Transverse colon (tissue), 4 donors: ENCODE data around the gene ZYG11B. TPM values are rescaled to one million over a fixed set of nuclear protein-coding genes. Genes with fewer than 3 reads are reported as not detected.

Experiments used
- DNase-seq: peaks from one replicate; pipeline ENCODE4 v3.0.0-alpha.2; 2019
- H3K27ac ChIP-seq, 4 donors: fragments of 200-600 bp; sonication (generic); 2 replicates each; pipeline ENCODE4 v1.5.1; 2016 to 2018; ENCODE audit warnings: inconsistent platforms in 4 of 4
- H3K27me3 ChIP-seq: fragments of 200-600 bp; sonication (generic); 2 replicates; pipeline ENCODE4 v1.5.1; 2017; ENCODE audit warnings: inconsistent platforms
- H3K36me3 ChIP-seq, 4 donors: fragments of 200-600 bp; sonication (generic); 2 replicates each; pipeline ENCODE4 v1.5.1; 2017 to 2019; ENCODE audit warnings: inconsistent platforms in 4 of 4
- H3K4me1 ChIP-seq, 4 donors: fragments of 200-600 bp; sonication (generic); 2 replicates each; pipeline ENCODE4 v1.5.1; 2017 to 2020; ENCODE audit warnings: inconsistent platforms in 4 of 4
- H3K4me3 ChIP-seq, 4 donors: fragments of 200-600 bp; sonication (generic); 1 replicate in 1 of 4; 2 replicates in 3 of 4; pipeline versions ENCODE4 v1.5.1 to v1.6.1; 2017 to 2019; ENCODE audit warnings: inconsistent platforms in 4 of 4
- H3K9me3 ChIP-seq, 2 donors: fragments of 200-600 bp; sonication (generic); 2 replicates each; pipeline ENCODE4 v1.5.1; 2017 to 2019; ENCODE audit warnings: inconsistent platforms in 2 of 2
- CTCF ChIP-seq, 5 experiments: fragments of 200-600 bp in 3 of 5; fragments of 450-650 bp in 2 of 5; sonication (generic) in 3 of 5; IDR thresholded peaks; 1 replicate in 2 of 5; 2 replicates in 3 of 5; pipeline ENCODE4 v1.5.1; 2016 to 2017; ENCODE audit warnings: antibody characterized with exemption in 5 of 5, inconsistent platforms in 3 of 5, mild to moderate bottlenecking in 2 of 5, moderate library complexity in 1 of 5
- EP300 ChIP-seq: sonication (generic); formaldehyde crosslinking; IDR thresholded peaks from one replicate; pipeline ENCODE4 v1.6.1; 2017; ENCODE audit warnings: antibody characterized with exemption, low read depth
- POLR2A ChIP-seq: fragments of 450-650 bp; IDR thresholded peaks from one replicate; pipeline ENCODE4 v1.6.1; 2016; ENCODE audit warnings: antibody characterized with exemption, mild to moderate bottlenecking, moderate library complexity
- POLR2AphosphoS5 ChIP-seq, 3 donors: sonication (generic); formaldehyde crosslinking; IDR thresholded peaks; one replicate each; pipeline ENCODE4 v1.6.1; 2016; ENCODE audit warnings: antibody characterized with exemption in 3 of 3
- WGBS, 2 donors: methylation state at CpG; one replicate each; pipeline ENCODE4 v1.1.5; 2018; ENCODE audit warnings: low coverage in 1 of 2; 5-methylcytosine and 5-hydroxymethylcytosine counted together
- in situ Hi-C, 4 donors: fragments of 200-750 bp; cut with MboI; loops; one replicate each; pipeline versions ENCODE4 v1.15.0 to v1.15.1; 2017; ENCODE audit warnings: low sequenced_read_pairs in 3 of 4, low pct_ligation_motif_present in 1 of 4, low pct_unique_long_range_greater_than_20kb in 1 of 4
- intact Hi-C: fragments of 100-400 bp; cut with DNase I; formaldehyde crosslinking; loops from one replicate; pipeline ENCODE4 v1.15.1; 2023; ENCODE audit warnings: low total_unique reads
- total RNA-seq, 4 donors: library from RNA; depleted of rRNA; stranded (reverse); fragments of >200 nt; gene quantifications; one replicate each; pipeline ENCODE4 v1.1.0, GENCODE V29; 2016

Gene ZYG11B
- total RNA-seq, 4 donors from 2014 or later: 16.9 to 75.9 (median 45.2) TPM

DNA sequence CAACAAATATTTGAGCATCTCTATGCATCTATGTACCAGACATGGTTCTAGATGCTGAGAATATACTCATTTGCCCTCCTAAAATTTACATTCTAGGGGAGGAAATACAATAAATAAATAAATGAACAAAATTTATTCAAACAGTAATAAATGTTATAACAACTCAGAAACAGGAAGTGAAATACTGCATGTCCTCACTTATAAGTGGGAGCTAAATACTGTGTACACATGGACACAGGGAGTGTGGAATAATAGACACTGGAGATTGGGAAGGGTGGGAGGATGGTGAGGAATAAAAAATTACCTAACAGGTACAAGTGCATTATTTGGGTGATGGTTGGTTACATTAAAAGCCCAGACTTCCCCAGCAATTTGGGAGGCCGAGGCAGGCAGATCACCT is 32.4 kb upstream of the ZYG11B start:
- Histone ChIP-seq H3K36me3 (peaks cover 0 to 7% (median 0%) of the 10 kb centered on the region in 4 donors), H3K4me1 (peaks cover 0 to 17% (median 14%) of the 10 kb centered on the region in 4 donors), H3K27me3 (no peaks in the 10 kb centered on the region), H3K4me3 (no peak overlapping the region), H3K9me3 (no peaks in the 10 kb centered on the region), H3K27ac (no peak overlapping the region)
- 96% methylated on average over 1 of the region's 1 CpG; no CpG with 5 or more reads in 1 of the 2 donors for WGBS, 2 donors
- intact Hi-C loops (no loop called here), in situ Hi-C loops (loop anchor here (25.0 kb wide), 3 partner anchors 257 to 557 kb away; partner anchors contain the start of genes ZFYVE9 (in 4 of the 4), ORC1 (in 2 of the 4) and PRPF38A (in 2 of the 4))
- DNase-seq: no peak
- TF ChIP-seq POLR2A: no peak
- no peak for TF ChIP-seq EP300
- TF ChIP-seq CTCF (IDR thresholded peaks at IDR 0.05): no peak
- no peak for TF ChIP-seq POLR2AphosphoS5 (IDR thresholded peaks at IDR 0.05)

GRCh38 chr1:52695627-52696026 is 30.6 kb upstream of the ZYG11B start:
- Histone ChIP-seq H3K27ac (no peak overlapping the region), H3K9me3 (no peaks in the 10 kb centered on the region), H3K4me1 (peaks cover 0 to 23% (median 15%) of the 10 kb centered on the region in 4 donors), H3K27me3 (no peaks in the 10 kb centered on the region), H3K4me3 (no peak overlapping the region), H3K36me3 (peaks cover 0 to 6% (median 0%) of the 10 kb centered on the region in 4 donors)
- TF ChIP-seq POLR2AphosphoS5 (IDR thresholded peaks at IDR 0.05): no peak
- 91 to 97% methylated on average over 7 of the region's 7 CpGs for WGBS, 2 donors
- no peak for DNase-seq
- intact Hi-C loops (no loop called here), in situ Hi-C loops (loop anchor here (25.0 kb wide), 3 partner anchors 258 to 558 kb away; partner anchors contain the start of genes ZFYVE9 (in 4 of the 4), ORC1 (in 2 of the 4) and PRPF38A (in 2 of the 4))

DNA sequence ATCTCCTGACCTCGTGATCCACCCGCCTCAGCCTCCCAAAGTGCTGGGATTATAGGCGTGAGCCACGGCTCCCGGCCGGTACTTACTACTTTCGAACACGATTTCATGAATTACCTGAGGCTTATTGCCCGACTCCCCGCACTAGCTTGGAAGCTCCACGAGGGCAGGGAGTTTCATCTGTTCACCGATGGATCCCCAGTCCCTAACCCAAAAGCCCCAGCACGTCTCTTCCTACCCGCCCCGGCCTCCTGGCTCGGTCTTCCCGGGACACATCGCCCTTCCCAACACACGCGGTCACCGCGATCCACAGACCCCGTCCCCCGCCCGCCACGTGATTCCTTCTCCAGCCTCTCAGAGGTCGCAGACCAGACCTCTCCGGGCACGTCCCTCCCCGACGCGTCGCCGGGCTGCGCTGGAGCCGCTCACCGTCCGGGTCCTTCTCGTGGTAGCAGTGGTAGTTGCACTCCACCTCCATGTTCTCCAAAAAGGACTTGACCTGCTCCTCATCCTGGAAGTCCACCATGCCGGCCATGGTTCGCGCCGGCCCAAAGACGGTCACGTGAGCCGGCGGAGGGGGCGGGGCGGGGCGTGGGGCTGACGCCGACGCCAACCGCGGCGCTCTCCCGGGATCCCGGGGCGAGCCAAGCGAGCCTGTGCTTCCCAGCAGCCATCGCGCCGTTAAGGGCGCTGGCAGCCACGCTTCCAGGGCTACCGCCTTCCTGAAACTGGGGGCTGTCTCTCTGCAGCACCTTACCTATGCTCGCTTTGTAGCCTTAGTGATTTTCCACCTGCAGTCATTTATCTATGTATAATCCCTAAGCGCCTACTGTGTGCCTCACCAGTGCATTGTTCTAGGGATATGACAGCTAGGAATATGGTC is 28.2 kb upstream of the ZYG11B start, which contains the start of gene COA7:
Gene COA7 (minus strand): TSS at position 553 of the 880 bp plus-strand sequence. CDS start 21 bp downstream, at position 532.
- Histone ChIP-seq H3K36me3 (no peaks in the 10 kb centered on the region), H3K9me3 (no peaks in the 10 kb centered on the region), H3K4me1 (peaks cover 0 to 32% (median 18%) of the 10 kb centered on the region in 4 donors), H3K27ac (peak within 1 kb of the TSS; percentile 87 to 92 (median 90)), H3K4me3 (peak within 1 kb of the TSS; percentile 54 to 67 (median 62)), H3K27me3 (no peaks in the 10 kb centered on the region)
- in situ Hi-C loops: loop anchor here (25.0 kb wide), 3 partner anchors 261 to 561 kb away; partner anchors contain the start of genes ZFYVE9 (in 4 of the 4), ORC1 (in 2 of the 4) and PRPF38A (in 2 of the 4)
- TF ChIP-seq POLR2A: no peak
- peak; percentile 37 to 71 (median 45) for TF ChIP-seq POLR2AphosphoS5 (IDR thresholded peaks at IDR 0.05)
- DNase-seq: peak; percentile 90
- intact Hi-C loops: no loop called here
- 3% methylated on average over 67 of the region's 68 CpGs; no CpG with 5 or more reads in 1 of the 2 donors for WGBS, 2 donors

DNA sequence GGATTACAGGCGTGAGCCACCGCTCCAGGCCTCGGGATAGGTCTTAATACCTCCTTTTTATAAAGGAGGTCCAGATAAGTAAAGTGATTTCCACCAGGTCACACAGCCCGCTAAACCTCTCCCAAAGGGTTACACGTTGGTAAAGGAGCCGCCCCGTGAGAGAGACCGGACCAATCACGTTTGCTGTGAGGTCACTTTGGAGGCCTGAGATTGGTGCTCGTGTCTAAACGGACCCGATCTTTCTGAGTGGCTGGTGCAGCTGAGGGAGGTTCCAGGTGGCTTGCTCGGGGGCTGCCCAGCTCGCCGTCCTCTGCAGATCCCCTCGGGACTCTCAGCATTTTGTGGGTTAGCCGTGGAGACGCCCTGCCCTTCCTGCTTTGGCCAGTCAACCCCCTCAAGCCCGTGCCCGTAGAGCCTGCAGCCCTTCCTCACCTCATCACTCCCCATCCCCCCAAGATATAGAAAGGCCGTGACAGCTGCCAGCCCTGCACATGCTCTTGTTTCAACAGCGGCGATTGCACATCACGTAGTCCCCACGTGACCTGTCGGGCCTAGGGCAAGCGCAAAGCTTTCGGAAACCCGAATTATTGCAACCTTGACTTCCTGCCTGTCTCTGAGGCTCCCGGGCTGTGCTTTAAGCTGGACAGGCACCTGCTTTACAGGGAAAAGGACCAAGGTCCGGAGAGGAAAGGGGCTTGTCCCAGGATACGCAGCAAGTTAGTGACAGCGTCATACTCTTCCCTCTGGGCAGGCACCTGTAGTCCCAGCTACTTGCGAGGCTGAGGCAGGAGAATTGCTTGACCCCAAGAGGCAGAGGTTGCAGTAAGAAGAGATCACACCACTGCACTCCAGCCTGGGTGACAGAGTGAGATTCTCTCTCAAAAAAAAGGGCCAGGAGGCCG is 23.1 kb upstream of the ZYG11B start:
- H3K9me3 ChIP-seq: no peaks in the 10 kb centered on the region
- peak overlapping the region; percentile 86 to 90 (median 88) for H3K27ac ChIP-seq
- intact Hi-C loops: no loop called here
- H3K4me3 ChIP-seq: peak overlapping the region; percentile 0 to 54 (median 36)
- TF ChIP-seq POLR2AphosphoS5 (IDR thresholded peaks at IDR 0.05) (peak; percentile 44 to 83 (median 60)), POLR2A (peak; percentile 57), CTCF (IDR thresholded peaks at IDR 0.05) (no peak), EP300 (no peak)
- no peaks in the 10 kb centered on the region for H3K27me3 ChIP-seq
- no peaks in the 10 kb centered on the region for H3K36me3 ChIP-seq
- 9 to 22% methylated on average over 3 to 28 of the region's 35 CpGs for WGBS, 2 donors
- peak; percentile 93 for DNase-seq
- H3K4me1 ChIP-seq: peaks cover 4 to 48% (median 31%) of the 10 kb centered on the region in 4 donors
- in situ Hi-C loops: loop anchor here in 2 of 4 donors (10.0 to 25.0 kb wide), 2 partner anchors 482 to 484 kb away; partner anchors contain the start of gene CPT2 (in 1 of the 2)
